ENCODE measurements around the gene PGM1. TPM values are rescaled to one million over a fixed set of nuclear protein-coding genes. Genes with fewer than 3 reads are reported as not detected.

PGM1 gene
- total RNA-seq, 1 donor from 2014 or later = 22.7 TPM

DNA sequence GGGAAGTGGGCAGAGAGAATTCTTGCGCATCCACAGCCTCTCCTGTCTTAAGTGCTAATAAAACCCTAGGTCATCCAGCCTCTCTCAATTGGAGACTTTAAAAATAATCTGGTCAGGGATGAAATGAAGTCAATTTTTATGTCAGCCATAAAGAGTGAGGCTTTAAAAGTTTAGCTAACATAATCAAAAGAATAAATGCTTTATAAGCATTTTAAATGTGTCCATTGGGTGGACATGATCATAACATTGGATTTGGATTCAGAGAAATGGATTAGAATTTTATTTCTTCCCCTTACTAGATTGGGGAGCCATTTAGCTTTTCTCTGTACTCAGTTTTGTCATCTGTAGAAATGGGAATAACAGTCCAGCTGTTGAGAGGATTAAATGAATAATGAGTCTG is 55.5 kb downstream of the PGM1 start:
- Histone ChIP-seq H3K36me3 (no peaks in the 10 kb centered on the region), H3K4me1 (no peaks in the 10 kb centered on the region), H3K27me3 (no peaks in the 10 kb centered on the region), H3K9ac (no peak overlapping the region), H3K4me3 (no peak overlapping the region), H3K4me2 (no peak overlapping the region), H4K20me1 (ENCODE audit: low read depth) (no peaks in the 10 kb centered on the region), H3K9me3 (ENCODE audit: low read depth) (no peaks in the 10 kb centered on the region), H3K27ac (no peak overlapping the region), H3K79me2 (ENCODE audit: low read depth) (no peaks in the 10 kb centered on the region), H2AFZ (replicated peaks) (no peak overlapping the region), H3F3A (ENCODE audit: low read depth) (no peaks in the 10 kb centered on the region)
- no peak for DNase-seq (ENCODE audit: low spot score)
- Mint-ChIP-seq H3K27ac (no peak overlapping the region), H3K4me3 (no peak overlapping the region), H3K4me1 (no peaks in the 10 kb centered on the region), H3K27me3 (ENCODE audit: insufficient read depth, low read depth) (peaks cover 2% of the 10 kb centered on the region), H3K36me3 (peaks cover 10% of the 10 kb centered on the region), H3K9me3 (peaks cover 2% of the 10 kb centered on the region)
- TF ChIP-seq EZH2 (IDR thresholded peaks at IDR 0.05) (no peak), EZH2phosphoT487 (IDR thresholded peaks at IDR 0.05) (no peak)
- TF ChIP-seq, protein P1, sequence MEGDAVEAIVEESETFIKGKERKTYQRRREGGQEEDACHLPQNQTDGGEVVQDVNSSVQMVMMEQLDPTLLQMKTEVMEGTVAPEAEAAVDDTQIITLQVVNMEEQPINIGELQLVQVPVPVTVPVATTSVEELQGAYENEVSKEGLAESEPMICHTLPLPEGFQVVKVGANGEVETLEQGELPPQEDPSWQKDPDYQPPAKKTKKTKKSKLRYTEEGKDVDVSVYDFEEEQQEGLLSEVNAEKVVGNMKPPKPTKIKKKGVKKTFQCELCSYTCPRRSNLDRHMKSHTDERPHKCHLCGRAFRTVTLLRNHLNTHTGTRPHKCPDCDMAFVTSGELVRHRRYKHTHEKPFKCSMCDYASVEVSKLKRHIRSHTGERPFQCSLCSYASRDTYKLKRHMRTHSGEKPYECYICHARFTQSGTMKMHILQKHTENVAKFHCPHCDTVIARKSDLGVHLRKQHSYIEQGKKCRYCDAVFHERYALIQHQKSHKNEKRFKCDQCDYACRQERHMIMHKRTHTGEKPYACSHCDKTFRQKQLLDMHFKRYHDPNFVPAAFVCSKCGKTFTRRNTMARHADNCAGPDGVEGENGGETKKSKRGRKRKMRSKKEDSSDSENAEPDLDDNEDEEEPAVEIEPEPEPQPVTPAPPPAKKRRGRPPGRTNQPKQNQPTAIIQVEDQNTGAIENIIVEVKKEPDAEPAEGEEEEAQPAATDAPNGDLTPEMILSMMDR (IDR thresholded peaks at IDR 0.05) = no peak

DNA sequence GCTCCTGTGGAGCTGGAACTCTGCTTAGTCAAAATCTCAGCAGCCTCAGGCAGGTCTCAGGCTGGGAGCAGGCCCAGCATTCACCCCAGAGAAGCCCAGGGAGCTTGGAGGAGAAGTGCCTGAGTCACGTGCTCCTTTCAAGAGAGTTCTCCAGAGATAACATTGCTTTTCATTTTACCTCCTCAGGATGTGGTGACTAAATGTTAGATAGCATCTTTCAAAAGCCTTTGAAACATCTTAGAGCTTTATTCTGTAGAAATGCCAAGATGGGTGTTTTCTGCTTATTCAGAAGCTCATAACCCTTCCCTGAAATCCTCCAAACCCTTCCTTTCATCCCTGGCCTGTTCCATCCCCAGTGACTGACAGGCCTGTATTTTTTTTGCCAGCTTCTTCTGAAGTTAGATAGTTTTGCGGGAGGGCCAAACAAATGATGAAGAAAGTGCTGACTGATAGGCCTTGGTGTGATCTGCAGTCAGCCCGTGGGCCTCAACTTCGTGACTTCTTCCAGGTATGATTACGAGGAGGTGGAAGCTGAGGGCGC is 58.0 kb downstream of the PGM1 start:
- no peak overlapping the region for H3K9ac ChIP-seq
- H3K36me3 Mint-ChIP-seq = peaks cover 7% of the 10 kb centered on the region
- no peak overlapping the region for H3K4me2 ChIP-seq
- H3K9me3 Mint-ChIP-seq = no peaks in the 10 kb centered on the region
- no peaks in the 10 kb centered on the region for H3K27me3 ChIP-seq
- DNase-seq (ENCODE audit: low spot score) = no peak
- no peaks in the 10 kb centered on the region for H3K4me1 Mint-ChIP-seq
- TF ChIP-seq EZH2 (IDR thresholded peaks at IDR 0.05) (no peak), EZH2phosphoT487 (IDR thresholded peaks at IDR 0.05) (no peak)
- TF ChIP-seq, protein P1 (IDR thresholded peaks at IDR 0.05) = no peak
- no peaks in the 10 kb centered on the region for H3F3A ChIP-seq (ENCODE audit: low read depth)
- H3K27ac ChIP-seq = no peak overlapping the region
- H3K79me2 ChIP-seq (ENCODE audit: low read depth) = no peaks in the 10 kb centered on the region
- H3K4me3 ChIP-seq = no peak overlapping the region
- no peak overlapping the region for H3K4me3 Mint-ChIP-seq
- peak overlapping the region; percentile 25 for H3K27ac Mint-ChIP-seq
- H2AFZ ChIP-seq (replicated peaks) = no peak overlapping the region
- no peaks in the 10 kb centered on the region for H3K9me3 ChIP-seq (ENCODE audit: low read depth)
- peaks cover 2% of the 10 kb centered on the region for H3K27me3 Mint-ChIP-seq (ENCODE audit: insufficient read depth, low read depth)
- H3K4me1 ChIP-seq = no peaks in the 10 kb centered on the region
- H3K36me3 ChIP-seq = no peaks in the 10 kb centered on the region
- no peaks in the 10 kb centered on the region for H4K20me1 ChIP-seq (ENCODE audit: low read depth)

DNA sequence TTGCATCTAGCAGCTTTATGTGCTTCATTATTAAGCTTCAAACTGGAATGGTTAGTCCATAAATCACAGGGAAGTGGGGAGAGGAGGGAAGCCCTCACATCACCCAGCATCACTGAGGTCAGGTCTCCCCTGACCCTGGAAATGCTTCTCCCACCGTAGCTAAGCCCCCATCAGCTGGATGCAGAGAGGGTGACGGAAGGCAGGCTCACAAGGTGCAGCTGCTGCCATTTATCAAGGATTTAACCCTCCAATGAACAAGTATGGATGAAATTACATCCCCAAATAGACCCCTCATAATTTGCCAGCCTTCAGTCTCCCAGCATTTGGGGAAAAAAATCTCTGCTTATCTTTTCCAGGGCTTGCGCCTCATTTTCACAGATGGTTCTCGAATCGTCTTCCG is 60.8 kb downstream of the PGM1 start:
- Mint-ChIP-seq H3K27me3 (ENCODE audit: insufficient read depth, low read depth) (peaks cover 3% of the 10 kb centered on the region), H3K36me3 (peaks cover 9% of the 10 kb centered on the region)
- no peak overlapping the region for H2AFZ ChIP-seq (replicated peaks)

More for the DNA sequence above, 60.8 kb downstream of the PGM1 start:
- Histone ChIP-seq H3K27ac (no peak overlapping the region), H3K9me3 (ENCODE audit: low read depth) (no peaks in the 10 kb centered on the region), H3K36me3 (no peaks in the 10 kb centered on the region), H3K4me3 (no peak overlapping the region), H3K27me3 (no peaks in the 10 kb centered on the region), H3K4me2 (no peak overlapping the region), H4K20me1 (ENCODE audit: low read depth) (no peaks in the 10 kb centered on the region), H3K4me1 (no peaks in the 10 kb centered on the region), H3K9ac (no peak overlapping the region), H3F3A (ENCODE audit: low read depth) (no peaks in the 10 kb centered on the region), H3K79me2 (ENCODE audit: low read depth) (no peaks in the 10 kb centered on the region)
- H3K4me3 Mint-ChIP-seq = no peak overlapping the region
- no peaks in the 10 kb centered on the region for H3K4me1 Mint-ChIP-seq
- no peak for TF ChIP-seq EZH2 (IDR thresholded peaks at IDR 0.05)
- TF ChIP-seq, protein P1 (IDR thresholded peaks at IDR 0.05) = no peak
- TF ChIP-seq EZH2phosphoT487 (IDR thresholded peaks at IDR 0.05) = no peak
- H3K9me3 Mint-ChIP-seq = no peaks in the 10 kb centered on the region
- H3K27ac Mint-ChIP-seq = no peak overlapping the region
- DNase-seq (ENCODE audit: low spot score) = no peak

Data from neural progenitor cell (in vitro differentiated cells).